ENCODE data around the gene PCNX2.

DNA sequence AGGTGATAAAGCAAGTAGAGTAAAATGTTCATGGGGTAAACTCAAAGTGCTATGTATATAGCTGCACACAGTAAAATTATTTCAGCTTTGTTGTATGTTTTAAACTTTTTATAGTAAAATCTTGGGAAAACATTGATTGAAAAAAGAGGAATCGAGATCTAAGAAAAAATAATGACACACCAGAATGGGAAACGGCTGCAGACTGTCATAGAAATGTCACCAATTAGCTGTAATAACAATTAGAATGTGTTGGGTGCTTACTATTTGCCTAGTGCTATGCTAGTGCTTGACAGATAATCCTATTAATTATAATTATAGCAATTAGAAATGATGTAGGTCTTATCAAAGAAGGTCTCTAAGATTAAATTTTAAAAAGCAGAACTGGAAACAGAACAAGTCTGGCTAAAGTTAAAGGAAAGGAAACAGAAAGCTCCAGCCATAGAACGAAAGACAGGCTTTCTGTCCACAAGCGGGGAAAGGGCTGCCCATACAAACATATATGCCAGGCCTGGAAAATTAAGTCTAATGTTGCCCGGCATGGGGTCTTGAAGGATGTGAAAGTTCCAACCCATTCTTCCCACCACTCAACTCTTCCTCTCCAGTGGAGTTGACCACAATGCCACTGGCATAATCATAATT, 5.0 kb downstream of the PCNX2 start:
- TF ChIP-seq CTCF (IDR thresholded peaks at IDR 0.05) (no peak), POLR2A (IDR thresholded peaks at IDR 0.05) (no peak), POLR2AphosphoS5 (IDR thresholded peaks at IDR 0.05) (no peak)

All from prostate gland (tissue), 2 donors.